ENCODE data around the gene RBM34.
"Not testable (repeated sequence)": the region's sequence is repeated elsewhere in the genome, so short reads cannot be mapped to it uniquely, and the experiment has no call there.

Gene RBM34, protein sequence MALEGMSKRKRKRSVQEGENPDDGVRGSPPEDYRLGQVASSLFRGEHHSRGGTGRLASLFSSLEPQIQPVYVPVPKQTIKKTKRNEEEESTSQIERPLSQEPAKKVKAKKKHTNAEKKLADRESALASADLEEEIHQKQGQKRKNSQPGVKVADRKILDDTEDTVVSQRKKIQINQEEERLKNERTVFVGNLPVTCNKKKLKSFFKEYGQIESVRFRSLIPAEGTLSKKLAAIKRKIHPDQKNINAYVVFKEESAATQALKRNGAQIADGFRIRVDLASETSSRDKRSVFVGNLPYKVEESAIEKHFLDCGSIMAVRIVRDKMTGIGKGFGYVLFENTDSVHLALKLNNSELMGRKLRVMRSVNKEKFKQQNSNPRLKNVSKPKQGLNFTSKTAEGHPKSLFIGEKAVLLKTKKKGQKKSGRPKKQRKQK

DNA sequence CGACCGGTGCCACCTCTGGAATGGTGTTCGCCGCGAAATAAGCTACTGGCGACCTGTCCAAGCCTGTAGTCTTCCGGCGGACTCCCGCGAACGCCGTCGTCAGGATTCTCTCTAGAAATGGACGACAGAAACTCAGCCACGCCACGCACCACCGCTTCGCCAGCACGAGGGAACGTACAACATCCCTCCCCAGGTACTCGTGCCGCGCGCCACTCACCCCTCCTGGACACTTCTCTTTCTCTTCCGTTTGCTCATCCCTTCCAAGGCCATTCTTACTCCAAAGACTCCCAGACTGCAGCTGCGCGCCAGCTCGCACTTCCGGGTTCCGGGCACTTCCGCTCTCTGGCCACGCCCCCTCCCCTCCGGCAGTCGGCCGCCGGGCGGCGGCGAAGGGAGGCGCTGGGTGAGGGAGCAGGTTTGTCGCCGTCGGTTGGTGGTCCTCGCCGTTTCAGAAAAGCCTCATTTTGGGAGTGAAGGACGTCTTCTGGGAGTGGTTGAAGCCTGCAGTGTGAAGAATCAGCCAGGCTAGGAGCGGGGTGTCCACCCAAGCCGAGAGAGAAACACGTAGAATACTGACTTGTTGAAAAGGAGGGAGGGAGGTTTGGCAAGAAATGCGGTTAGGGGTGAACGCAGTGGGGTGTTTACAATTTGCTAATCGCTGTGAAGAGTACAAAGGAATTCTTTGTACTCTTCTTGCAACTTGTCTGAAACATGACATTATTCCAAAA is at the start of gene RBM34:
RBM34 (minus strand) TSS at position 294 of the 728 bp plus-strand sequence; CDS start at position 270, 24 bp downstream.
- peak; percentile 93 for DNase-seq (ENCODE audit: low read depth)

DNA sequence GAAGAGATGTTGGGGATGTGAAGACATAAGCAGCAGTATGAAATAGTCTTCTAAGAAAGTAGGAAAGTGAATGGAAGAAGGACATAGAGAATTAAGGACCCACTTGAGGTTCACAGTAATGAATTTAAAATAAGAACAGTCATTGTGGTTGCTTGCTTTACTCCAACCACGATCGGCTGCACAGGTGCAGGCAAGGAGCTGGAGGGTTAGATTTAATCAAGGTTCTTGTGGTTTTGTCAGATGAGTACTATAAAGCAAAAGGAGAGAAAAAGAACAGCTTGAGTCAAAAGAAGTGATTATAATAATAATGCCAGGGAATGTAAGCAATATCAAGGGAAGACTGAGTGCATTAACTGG is 46.1 kb upstream of the RBM34 start:
- peak; percentile 10 for DNase-seq (ENCODE audit: low read depth)

DNA sequence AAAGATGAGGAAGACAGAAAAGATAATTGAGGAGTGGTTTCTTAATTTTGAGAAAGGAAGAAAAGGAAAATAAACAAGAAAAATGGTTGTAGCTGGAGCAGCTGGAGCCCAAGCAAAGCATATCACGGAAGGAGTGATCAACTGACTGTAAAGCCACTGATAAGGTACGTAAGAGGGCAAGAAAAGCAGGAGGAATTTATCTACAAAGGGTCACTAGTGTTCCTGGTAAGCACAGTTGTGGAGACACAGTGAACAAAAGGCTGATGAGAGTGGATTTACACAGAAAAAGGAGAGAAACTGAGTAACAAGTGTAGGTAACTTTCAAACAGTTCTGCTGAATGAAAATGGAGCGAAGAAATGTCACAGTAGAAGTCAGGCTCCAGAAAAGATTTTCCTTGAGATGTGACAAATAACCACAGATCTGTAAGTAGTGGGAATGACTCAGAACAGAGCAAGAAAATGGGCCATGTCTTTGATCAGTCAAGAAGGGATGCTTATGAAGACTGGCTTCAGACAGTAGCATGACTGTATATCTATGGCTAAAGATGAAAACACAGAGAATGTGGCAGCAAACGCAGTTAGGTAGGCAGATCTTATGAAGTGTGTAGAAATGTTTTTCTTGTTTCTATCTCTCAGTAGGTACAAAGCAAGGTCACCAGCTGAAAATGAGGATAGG is 45.6 kb upstream of the RBM34 start:
- DNase-seq (ENCODE audit: low read depth), result peak; percentile 59

DNA sequence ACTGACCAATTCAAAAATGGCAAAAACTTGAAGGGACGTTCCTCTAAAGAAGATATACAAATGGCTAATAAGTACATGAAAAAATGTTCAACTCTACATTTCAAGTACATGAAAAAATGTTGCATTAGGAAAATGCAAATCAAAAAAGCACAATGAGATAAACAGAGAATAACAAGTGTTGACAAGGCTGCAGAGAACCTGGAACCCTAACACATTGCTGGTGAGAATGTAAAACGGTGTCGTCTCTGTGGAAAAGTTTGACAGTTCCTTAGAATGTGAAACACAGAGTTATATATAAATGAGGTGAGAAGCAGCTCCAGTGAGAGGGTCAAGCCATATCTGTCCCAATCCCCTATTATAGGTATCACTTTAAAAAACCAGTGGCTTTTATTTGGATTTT is 44.6 kb upstream of the RBM34 start:
- DNase-seq (ENCODE audit: low read depth), result no peak

DNA sequence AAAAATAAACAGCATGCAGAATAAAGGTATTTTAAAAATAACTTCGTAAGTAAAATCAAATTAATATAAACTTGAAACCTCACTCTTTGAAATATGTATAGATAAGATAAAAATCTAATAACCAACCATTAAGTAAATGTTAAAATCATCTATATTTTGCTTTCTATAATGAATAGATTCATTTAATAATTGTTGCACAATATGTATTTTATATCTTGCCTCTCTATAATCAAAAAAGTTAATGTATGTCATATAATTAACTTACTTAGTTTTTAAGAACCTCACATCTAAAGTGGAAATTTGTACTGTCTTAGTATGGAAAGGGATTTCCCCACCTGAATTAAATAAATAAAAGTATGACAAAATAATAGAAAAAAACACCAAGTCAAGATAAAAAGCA is 42.4 kb upstream of the RBM34 start:
- DNase-seq (ENCODE audit: low read depth), result no peak

DNA sequence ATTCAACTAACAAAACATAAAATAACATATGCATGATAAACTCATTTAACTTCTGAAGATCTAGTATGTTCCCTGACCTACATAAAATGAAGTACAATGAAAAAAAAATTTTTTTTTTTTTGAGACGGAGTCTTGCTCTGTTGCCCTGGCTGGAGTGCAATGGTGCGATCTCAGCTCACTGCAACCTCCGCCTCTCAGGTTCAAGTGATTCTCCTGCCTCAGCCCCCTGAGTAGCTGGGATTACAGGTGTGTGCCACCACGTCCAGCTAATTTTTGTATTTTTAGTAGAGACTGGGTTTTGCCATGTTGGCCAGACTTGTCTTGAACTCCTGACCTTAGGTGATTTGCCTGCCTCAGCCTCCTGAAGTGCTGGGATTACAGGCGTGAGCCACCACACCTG is 41.4 kb upstream of the RBM34 start:
- not testable (repeated sequence) for DNase-seq (ENCODE audit: low read depth)

DNA sequence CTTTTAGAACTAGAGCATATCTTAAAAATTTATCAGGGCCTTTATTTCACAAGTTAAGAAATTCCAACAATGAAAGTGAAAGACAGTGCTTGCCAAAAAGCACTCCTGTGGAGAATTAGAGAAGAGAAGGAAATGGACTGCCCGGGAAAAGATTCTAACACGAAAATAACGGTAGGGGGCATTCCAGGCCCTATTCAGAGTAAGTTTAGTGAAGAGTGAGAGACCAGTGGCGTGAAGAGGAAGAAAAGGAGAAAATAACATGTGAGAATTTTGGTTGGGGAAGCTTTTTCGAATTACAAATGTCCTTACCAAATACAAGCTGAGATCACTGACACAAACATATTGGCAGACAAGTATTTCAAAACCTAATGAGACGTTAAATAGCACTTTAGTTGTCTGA is 38.4 kb upstream of the RBM34 start:
- DNase-seq (ENCODE audit: low read depth), result peak; percentile 34

DNA sequence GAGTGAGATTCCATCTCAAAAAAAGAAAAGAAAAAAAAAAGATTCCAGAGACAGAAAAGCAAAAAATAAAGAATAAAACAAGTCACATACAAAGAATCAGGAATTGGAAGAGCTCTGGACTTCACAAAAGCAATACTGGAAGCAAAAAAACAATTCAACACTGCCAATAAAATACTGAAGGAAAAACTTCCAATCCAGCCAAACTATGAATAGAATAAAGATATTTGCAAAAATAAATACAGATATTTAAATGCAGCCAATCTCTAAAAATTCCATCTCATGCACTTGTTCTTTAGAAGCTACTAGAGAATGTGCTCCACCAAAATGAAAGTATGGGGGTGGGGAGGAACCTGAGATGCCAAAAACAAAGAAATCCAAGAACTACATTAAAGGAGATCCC is 29.4 kb upstream of the RBM34 start:
- no peak for DNase-seq (ENCODE audit: low read depth)

DNA sequence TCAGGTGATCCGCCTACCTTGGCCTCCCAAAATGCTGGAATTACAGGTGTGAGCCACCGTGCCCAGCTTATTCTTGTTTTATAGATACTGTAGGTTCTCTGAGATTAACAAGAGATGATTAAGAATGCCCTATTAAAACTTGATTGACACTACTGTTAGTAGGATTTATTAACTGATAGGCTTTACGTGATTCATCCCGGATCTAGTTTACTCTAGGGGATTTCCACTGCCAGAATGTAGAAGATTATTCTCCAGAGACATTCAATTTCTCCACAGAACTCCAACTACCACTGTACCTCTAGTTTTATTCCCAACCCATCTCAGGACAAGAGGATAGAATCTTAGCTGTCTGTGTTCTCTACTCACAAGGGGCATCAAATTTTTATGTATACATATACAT is 26.3 kb upstream of the RBM34 start:
- no peak for DNase-seq (ENCODE audit: low read depth)

DNA sequence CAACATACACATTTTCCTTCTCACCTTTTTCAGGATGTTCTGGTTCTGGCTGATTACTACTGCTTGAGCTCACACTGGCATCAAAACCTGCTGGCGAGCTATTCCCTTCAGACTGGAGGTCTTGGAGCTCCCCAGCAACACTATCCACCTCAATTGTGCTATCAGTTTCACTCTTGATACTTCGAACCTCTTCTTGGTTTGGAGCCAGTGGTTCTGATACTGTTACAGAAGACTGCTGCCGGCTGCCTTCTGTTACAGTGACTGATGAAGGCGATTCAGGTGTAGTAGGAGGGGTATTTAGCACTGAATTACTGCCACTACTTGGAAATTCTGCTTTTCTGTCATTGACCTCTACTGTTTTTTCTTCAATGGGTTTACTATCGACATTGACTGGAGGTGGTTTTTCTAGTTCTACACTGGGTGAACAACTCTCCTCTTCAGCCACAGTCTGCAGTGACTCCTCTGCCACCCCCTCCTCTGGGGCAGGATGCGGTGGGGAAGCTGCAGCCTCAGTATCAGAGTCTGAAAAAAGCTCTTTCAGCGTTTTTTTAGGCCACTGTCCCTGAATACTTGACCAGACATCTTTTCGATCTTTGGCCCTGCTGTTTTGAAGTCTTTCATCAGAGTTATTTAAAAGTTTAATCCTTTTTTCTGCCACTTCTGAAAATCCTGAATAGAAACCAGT is 20.7 kb upstream of the RBM34 start:
- no peak for DNase-seq (ENCODE audit: low read depth)

DNA sequence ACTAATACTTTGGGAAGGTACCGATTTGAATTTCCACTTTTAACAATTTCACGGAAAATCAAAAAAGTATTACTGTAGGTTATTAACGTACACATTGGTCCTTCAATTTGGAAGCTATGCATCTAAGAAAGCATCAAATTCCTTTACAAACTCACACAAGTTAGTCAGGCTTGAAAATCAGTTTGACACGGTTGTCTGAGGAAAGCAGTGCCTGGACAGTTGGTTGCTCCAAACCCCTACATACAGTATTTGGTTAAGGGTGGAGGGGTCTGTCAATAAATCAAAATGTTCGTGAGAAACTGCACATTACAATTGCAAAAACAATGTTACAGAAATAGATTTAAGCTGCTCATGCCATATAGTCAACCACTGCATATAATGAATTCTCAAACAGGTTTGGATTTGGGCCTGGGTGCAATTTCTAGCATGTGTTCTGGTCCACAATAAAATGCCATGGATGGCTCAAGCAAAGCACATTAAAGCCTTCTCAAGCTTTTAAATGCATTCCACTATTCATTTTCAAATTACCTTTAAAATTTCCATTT is 19.9 kb upstream of the RBM34 start:
- no peak for DNase-seq (ENCODE audit: low read depth)

DNA sequence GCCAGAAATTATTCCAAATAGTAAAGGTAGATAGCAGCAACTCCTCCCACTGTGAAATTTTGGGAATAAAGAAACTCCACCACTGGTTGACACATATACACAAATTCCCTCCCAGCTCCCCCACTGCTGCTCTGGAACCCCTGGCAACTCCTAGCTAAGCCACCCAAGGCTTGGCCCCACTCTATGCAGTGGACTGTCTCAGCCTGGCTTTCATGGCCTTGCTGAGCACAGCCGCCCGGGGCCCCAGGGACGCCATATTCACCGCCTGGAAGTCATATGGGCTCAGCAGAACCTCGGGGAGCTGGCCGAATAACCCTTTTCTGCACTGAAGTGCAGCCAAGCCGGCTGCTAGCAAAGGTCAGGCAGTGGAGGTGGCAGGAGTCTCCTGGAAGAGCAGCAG is 15.4 kb upstream of the RBM34 start:
- no peak for DNase-seq (ENCODE audit: low read depth)

DNA sequence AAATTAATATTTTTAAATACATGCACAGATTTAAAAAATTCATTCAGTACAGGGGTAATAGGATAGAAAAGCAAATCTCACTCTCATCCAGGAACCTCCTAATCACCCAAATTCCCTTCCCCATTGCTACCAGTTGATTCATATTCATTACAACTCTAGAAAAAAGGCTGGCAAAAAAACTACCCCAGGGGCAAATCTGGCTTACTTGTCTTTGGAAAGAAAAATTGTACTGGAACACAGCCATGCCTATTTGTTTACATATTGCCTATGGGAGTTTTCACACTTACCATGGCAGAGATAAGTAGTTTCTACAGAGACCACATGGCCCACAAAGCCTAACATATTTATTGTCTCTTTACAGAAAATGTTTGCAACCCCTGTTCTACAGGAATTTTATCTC is 8.9 kb upstream of the RBM34 start:
- no peak for DNase-seq (ENCODE audit: low read depth)

DNA sequence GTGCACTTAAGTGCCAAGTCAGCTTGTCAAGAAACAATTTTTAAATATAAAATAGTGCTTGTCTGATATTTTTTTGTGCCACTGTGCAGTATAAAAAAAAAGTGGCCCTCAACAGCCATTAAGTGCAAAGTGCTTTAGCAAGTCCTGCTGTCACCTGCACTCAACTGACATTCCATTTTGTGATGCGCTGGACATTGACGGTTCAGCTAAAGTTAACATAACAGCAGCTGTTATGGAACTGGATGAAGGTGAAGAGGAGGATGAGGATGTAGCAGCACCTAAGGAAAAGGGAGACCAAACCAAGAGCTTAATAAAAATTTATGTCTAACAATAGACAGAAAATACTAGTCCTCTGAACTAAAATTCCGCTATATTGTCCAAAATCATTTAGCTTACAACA is 7.3 kb upstream of the RBM34 start:
- DNase-seq (ENCODE audit: low read depth), result no peak

DNA sequence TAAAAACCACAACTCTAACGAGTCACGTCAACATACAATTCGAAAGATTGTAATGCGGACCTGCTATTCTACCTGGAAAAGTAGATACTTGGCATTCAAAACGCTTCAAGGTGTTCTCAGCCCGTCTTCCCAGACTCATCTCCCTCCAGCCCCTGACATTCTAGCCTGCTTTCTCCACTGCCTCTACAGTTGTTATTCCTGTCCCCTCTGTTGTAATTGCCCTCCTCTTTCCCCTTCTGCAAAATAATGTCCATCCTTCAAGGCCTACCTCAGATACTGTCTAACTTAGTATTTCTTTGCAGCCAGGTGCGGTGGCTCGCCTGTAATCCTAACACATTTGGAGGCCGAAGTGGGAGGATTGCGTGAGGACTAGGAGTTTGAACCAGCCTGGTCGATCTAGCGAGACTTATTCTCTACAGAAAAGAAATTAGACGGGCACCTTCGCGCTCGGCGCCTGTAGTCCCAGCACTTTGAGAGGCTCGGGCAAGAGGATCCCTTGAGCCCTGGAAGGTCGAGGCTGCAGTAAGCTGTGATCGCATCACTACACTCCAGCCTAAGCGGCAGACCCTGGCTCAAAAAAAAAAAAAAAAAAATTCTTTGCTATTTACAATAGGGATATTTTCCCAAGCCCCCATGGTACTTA is 756 bp upstream of the RBM34 start:
- no peak for DNase-seq (ENCODE audit: low read depth)

DNA sequence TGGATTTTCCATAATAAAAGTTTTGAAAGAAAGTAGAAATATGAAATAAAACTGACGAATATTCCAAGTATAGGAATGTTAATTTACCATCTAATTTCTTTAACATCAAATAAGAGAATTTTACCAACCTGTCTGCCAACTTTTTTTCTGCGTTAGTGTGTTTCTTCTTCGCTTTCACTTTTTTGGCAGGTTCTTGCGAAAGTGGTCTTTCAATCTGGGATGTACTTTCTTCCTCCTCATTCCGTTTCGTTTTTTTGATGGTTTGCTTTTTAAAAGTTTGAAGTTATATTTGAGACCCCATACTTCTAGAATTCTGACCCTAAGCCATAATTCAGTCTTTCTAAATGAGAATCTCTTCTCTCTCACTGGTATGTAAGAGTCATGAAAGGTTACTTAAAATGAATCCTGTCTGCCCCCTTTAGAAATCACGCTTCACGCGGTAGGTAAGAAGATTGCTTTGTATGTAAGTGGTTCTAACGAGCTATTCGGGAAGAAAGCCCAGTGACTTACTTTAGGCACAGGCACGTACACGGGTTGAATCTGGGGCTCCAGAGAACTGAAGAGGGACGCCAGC is 580 bp downstream of the RBM34 start:
- peak; percentile 61 for DNase-seq (ENCODE audit: low read depth)

DNA sequence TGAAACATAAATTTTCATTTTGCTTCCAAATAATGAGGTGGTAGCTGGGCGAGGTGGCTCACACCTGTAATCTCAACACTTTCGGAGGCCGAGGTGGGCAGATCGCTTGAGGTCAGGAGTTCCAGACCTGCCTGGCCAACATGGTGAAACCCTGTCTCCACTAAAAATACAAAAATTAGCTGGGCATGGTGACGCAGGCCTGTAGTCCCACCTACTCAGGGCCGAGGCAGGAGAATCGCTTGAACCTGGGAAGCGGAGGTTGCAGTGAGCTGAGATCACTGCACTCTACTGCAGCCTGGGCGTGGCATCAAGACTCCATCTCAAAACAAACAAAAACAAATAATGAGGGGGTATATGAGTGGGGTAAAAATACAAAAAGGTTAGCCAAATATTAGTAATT is 1.1 kb downstream of the RBM34 start:
- peak; percentile 1 for DNase-seq (ENCODE audit: low read depth)

DNA sequence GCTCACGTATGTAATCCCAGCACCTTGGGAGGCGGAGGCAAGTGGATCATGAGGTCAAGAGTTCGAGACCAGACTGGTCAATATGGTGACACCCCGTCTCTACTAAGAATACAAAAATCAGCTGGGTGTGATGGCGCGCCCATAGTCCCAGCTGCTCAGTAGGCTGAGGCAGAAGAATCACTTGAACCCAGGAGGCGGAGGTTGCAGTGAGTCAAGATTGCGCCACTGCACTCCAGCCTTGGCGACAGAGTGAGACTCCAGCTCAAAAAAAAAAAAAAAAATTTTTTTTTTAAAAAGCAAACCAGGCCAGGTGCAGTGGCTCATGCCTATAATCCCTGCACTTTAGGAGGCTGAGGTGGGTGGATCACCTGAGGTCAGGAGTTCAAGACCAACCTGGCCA is 1.8 kb downstream of the RBM34 start:
- DNase-seq (ENCODE audit: low read depth), result not testable (repeated sequence)

DNA sequence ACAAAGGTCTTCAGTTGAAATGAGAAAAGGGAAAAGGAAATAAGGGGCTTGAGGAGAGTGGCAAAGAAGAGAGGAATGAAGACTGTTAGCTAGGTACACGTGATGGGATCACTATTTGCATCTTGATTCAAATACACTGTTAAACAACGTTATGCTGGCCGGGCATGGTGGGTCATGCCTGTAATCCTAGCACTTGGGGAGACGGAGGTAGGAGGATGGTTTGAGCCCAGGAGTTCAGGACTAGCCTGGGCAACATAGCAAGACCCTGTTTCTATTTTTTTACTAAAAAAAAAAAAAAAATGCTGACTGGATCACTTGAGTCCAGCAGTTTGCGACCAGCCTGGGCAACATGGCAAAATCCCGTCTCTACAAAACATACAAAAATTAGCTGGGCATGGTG is 2.4 kb downstream of the RBM34 start:
- no peak for DNase-seq (ENCODE audit: low read depth)

DNA sequence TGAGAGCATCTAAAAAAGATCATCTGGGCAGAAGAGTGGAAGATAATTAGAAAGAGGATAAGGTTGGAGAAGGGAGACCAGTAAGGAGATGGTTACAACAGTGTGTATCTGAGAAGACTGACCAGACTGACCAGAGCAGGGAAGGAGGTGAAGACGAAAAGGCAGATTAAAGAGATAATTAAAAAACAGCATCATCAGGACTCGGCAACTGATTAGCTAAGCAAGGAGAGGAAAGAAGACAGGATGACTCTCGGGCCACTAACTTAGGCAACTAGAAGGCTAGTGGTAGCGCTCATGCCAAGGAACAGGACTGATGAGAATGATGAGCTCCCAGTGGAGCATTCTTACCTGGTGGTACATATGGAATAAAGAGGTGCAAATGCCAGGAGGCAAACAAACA is 3.9 kb downstream of the RBM34 start:
- no peak for DNase-seq (ENCODE audit: low read depth)

DNA sequence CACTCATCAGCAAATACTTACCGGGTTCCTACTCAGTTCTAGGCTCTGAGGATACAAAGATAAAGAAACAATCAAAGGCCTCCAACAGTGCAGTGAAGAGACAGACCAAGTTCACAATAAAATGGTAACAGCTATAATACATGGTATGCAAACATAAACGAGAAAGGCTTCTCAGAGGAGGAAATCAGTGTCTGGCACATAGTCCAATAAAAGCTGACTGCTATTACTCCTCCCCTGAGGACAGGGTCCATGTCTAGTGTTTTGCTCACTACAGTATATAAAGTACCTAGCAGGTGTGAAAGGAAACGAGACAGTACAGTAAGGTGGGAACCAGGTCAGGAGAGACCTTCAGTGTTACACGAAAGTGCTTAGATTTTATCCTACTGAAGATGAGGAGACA is 4.3 kb downstream of the RBM34 start:
- DNase-seq (ENCODE audit: low read depth), result no peak

Measured in ELR (cell line).